Vagina (tissue), 2 donors: ENCODE results near the gene MAP7.
"Not testable (repeated sequence)": the region's sequence is repeated elsewhere in the genome, so short reads cannot be mapped to it uniquely, and the experiment has no call there.

Experiments used
- POLR2A ChIP-seq, 2 donors: fragments of 450-650 bp; IDR thresholded peaks; one replicate each; pipeline ENCODE4 v1.6.1; 2017; ENCODE audit warnings: antibody characterized with exemption in 2 of 2, mild to moderate bottlenecking in 2 of 2, moderate library complexity in 2 of 2
- POLR2AphosphoS5 ChIP-seq, 2 donors: sonication (generic); formaldehyde crosslinking; IDR thresholded peaks; one replicate each; pipeline ENCODE4 v1.9.0; 2017; ENCODE audit warnings: antibody characterized with exemption in 2 of 2, mild to moderate bottlenecking in 2 of 2, low read depth in 1 of 2; ENCODE audit not compliant: insufficient read depth in 1 of 2
- TF ChIP-seq, protein P1 (sequence below), 3 experiments: fragments of 450-650 bp in 2 of 3; fragments of 200-600 bp in 1 of 3; sonication (generic) in 1 of 3; IDR thresholded peaks; one replicate each; pipeline ENCODE4 v1.5.1; 2017 to 2019; ENCODE audit warnings: antibody characterized with exemption in 3 of 3, mild to moderate bottlenecking in 2 of 3, moderate library complexity in 2 of 3

- not testable (repeated sequence) for TF ChIP-seq POLR2AphosphoS5 (IDR thresholded peaks at IDR 0.05; ENCODE audit: insufficient read depth in 1 of 2, low read depth in 1 of 2); POLR2A (IDR thresholded peaks at IDR 0.05)
- TF ChIP-seq, protein P1, sequence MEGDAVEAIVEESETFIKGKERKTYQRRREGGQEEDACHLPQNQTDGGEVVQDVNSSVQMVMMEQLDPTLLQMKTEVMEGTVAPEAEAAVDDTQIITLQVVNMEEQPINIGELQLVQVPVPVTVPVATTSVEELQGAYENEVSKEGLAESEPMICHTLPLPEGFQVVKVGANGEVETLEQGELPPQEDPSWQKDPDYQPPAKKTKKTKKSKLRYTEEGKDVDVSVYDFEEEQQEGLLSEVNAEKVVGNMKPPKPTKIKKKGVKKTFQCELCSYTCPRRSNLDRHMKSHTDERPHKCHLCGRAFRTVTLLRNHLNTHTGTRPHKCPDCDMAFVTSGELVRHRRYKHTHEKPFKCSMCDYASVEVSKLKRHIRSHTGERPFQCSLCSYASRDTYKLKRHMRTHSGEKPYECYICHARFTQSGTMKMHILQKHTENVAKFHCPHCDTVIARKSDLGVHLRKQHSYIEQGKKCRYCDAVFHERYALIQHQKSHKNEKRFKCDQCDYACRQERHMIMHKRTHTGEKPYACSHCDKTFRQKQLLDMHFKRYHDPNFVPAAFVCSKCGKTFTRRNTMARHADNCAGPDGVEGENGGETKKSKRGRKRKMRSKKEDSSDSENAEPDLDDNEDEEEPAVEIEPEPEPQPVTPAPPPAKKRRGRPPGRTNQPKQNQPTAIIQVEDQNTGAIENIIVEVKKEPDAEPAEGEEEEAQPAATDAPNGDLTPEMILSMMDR (IDR thresholded peaks at IDR 0.05): not testable (repeated sequence)
Measured at GRCh38 chr6:136401236-136401635, 149.0 kb downstream of the MAP7 start.
